ENCODE data around the gene RANBP1.
"Not testable (repeated sequence)": the region's sequence is repeated elsewhere in the genome, so short reads cannot be mapped to it uniquely, and the experiment has no call there.

Gene RANBP1

DNA sequence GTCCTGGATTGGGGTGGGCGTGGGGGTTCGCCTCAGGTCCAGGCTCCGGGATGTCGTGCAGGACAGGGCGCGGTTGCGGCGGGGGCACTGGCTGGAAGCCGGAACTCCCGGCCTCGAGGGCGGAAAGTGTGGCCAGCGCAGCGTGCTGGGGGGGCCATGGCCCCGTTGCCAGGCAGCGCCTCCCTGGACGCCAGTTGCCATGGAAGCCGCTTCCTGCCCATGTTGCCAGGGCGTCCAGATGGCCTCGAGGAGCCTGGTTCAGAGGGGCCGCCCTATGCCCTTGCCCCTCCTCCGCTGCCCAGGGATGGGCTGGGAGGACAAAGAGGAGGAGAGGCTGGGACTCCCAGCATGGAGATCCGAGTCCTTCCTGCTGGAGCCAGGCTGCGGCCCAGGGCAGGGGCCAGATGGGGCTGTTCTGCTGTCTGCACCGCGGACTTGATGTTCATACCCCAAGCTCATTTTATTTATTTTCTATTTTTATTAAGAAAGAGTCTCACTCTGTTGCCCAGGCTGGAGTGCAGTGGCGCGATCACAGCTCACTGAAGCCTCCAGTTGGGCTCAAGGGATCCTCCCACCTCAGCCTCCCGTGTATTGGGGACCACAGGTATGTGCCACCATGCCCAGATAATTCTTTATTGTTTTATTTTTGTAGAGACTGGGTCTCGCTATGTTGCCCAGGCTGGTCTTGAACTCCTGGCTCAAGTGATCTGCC, 39.6 kb downstream of the RANBP1 start:
- DNase-seq = no peak

DNA sequence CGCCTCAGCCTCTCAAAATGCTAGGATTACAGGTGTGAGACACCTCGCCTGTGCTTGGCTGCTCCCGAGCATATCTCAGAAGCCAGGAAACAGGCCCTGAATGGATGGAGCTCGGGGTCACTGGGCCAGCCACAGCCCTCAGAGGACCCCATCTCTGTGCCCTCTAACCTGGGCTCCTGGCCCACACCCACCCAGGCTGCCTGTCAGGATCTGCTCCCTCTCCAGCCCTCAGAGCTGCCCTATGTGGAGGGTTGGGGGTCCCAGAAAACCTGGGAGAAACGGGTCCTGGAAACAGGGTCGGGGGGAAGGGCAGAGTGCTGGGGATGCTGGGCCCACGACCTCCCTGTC, 40.1 kb downstream of the RANBP1 start:
- DNase-seq = no peak

DNA sequence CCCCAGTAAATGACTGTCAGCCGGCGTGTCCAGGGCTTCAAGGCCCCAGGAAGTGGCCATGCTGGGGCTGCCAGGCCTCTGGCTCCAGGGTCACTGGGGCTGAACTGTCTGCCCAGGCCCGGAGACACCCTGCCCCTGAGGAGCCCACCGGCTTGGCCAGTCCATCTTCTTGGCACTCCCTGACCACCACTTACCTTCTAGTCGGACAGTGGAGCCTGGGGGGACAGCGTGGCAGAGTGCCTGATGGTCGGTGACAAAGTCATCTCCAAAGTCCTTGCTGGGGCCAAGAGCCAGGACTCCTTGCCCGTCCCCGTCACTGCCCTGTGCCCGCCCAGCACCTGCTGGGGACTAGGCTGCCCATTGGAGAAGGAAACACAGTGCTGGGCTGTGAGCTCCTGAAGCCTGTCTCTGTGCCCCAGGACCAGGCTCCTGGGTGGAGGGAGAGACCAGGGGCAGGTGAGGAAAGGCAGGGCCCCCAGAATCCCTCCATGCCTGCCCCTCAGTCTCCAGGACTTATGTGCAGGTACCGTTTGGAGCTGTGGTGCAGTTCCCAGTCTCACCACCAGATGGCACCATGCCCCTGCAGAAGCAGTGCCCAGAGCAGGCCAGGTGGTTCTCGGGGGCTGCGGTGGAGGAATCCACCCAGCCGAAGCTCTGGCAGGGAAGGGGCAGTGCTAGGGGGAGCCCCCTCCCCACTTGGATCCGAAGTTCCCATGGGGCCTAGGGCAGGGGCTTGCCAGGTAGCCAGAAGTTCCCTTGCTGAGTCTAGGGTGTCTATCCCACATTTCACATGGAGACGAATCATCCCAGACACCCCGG, 40.9 kb downstream of the RANBP1 start:
- peak; percentile 2 for DNase-seq

- DNase-seq = no peak
These were observed 41.7 kb downstream of the RANBP1 start for GRCh38 chr22:20157430-20158183.

GRCh38 chr22:20158391-20159036, 42.6 kb downstream of the RANBP1 start:
- DNase-seq = no peak

DNA sequence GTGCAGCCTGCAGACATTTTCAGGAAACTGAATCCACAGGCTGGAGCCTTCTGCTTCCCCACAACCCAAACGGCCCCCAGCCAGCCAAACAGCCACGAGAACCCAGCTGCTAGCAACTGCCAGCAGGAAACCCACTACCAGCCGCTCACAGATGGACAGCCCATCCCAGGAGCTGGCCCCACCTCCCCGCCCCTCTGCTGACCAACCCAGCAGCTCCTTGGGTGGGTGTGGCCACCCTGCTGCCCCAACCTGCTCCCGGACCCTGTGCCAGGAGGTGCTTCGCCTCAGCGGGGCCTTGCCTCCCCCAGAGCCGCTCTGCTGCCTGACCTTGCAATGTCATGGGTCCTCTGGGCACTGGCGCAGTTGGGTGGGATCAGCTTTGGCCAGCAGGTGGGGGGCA, 43.2 kb downstream of the RANBP1 start:
- DNase-seq = no peak

GRCh38 chr22:20159531-20159930, 43.6 kb downstream of the RANBP1 start:
- not testable (repeated sequence) for DNase-seq

DNA sequence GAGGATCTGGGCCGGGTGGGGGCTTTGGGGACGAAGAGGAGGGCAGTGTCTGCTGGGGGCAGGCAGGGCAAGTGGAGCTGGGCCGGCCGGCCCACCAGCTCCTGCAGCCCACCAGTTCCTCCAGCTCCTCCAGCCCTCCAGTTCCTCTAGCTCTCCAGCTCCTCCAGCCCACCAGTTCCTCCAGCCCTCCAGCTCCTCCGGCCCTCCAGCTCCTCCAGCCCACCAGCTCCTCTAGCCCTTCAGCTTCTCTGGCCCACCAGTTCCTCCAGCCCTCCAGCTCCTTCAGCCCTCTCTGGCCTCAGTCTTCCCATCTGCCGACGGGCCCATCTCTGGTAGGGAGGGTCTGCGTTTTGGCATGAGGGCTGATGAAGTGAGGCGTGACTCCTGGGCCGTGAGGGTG, 44.1 kb downstream of the RANBP1 start:
- no peak for DNase-seq

GRCh38 chr22:20164863-20165262, 49.0 kb downstream of the RANBP1 start:
- DNase-seq = no peak

- DNase-seq = no peak
These were observed 49.5 kb downstream of the RANBP1 start for GRCh38 chr22:20165421-20165820.

DNA sequence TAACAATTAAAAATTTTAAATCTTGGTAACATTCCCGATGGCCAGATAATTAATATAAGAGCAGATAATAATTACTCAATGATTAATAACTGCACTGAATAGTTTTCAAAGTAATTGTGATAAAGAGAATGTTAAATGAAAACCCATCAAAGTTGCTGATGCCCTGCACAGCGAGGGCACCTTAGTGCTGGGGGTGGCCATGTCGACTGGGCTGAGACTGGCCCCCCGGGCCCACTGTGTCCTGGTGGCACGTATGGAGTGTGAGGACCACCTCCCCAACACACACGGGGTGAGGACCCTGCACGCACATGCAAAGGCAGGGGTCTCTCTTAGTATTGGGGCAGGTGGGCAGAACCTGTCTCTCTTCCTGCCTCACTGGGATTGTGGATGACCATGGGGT, 50.0 kb downstream of the RANBP1 start:
- DNase-seq = no peak

DNA sequence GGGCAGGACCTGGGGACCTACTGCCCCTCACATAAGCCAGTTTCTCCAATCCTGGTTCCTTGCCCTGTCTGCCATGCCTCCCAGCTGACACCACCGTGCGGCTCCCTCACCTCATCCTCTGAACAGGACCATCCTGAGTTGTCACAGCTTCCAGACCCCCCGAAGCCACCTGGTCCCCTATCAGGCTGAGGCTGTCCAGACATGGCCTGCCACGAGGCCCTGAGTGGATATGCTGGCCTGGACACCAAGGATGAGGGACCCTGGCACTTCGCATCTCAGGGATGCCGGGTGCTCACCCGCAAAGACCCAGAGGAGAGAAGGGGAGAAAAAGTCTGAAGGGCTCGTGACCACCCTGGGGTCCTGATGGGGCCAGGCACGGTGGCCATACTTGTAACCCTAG, 50.8 kb downstream of the RANBP1 start:
- DNase-seq = no peak

DNA sequence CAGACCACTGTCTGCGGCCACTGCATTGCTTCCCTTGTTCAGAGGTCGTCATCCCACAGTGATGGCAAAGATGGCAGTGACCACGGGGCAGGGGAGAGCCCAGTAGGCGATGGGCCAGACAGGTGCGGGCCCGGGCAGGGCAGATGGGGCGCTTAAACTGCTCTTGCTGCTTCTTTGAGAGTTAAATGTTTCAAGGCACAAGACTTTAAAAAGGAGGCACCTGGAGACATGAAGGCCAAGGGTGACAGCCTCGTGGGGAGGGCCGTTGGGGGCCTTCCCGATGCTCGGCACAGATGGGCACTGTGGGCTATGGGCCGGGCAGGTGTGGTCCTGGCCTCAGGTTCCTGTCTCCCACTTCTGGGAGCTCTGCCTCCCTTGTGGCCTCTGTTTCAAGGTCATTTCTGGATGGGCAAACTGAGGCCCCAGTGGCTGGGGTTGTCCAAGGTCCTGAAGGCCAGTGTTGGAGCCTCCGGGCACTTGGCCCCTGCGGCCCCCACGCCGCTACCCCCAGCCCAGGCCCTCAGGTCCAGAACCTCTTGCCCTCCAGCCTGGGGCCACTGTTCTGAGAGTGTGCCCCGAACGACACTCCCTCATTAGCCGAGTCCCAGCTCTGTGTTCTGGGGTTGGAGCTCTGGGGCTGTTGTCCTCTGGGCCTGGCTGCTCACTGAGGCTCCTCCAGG, 51.9 kb downstream of the RANBP1 start:
- no peak for DNase-seq

DNA sequence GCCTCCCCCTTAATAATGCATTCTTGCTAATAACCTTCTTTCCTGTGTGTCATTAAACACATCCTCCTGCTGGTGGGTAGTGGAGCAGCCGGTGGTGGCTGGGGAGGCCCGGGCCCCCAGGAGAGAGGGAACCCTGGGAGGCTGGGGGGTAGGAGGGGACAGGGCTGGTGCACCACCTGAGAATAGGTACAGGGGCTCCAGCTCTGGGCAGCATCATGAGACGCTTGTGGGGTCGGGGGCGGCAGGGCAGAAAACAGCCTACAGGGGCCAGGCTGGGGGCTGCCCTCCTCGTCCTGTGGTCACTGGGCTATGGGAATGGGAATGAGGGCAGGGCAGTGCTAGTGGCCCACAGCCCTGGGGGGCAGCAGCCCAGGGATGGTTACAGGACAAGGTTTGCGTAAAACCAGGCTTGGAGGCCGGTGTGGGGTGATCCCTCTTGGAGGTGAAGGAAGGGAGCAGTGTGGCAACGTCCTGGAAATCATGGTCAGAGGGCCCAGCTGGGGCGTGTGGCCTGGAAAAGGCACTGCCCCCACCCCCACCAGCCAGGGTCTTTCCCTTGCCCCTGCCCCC, 53.4 kb downstream of the RANBP1 start:
- DNase-seq = no peak

DNA sequence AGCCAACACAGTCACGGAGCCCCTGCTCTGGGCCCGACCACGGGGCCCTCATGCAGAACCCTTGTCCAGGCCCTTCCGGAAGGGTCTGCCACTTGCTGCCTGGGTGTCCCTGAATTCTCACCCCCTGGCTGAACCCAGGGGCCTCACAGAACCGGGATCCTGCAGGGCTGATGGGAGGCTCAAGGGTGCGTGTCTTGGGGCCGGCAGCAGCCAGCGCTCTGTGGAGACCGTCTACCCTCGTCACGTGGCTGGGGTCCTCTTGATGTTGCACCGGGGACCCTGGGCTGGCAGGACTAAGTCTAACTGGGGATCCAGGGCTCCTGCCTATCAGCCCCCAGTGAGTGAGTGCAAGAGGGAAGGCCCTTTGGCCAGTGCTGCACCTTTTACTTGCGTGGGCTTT, 54.3 kb downstream of the RANBP1 start:
- DNase-seq = no peak

DNA sequence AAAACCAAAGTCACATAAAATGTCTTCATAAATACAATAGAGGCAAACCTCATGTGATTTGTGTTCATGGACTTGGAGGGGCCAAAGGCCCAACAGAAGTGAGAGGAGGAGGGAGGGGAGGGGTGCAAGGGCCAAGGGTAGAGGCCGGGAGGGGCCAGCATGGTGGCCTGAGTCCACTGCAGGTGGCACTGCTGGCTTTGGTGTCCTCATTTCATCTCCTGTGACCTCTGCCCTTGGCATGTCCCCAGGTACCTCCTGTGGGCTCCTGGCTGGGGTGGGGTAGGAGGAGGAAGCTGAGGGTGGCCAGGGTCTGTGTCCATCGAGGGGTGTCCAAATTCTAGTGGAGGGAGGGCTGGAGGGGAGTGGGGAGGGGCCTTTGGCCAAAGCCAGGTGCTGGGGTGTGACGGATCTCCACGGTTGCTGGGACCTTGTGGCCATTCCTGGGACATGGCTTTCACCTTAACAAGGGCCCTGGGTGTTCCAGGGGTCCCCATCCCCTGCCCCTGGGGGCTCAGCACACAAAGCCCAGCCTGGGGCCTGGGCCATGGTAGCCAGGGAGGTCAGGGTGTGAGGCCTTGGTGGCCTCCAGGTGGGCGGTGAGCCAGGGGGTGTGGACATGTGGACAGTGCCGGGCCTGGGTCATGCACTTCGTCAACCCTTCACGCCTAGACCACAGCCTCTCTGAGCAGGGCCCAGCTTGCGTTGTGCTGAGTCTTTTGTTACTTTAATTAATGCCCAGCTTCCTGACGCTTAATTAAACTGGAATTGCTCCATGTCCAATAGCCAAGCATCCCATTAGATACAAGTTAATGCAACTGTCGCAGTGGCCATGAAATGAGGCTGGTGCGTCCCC, 55.6 kb downstream of the RANBP1 start:
- no peak for DNase-seq

- DNase-seq = no peak
These were observed 56.3 kb downstream of the RANBP1 start for GRCh38 chr22:20172141-20172613.

DNA sequence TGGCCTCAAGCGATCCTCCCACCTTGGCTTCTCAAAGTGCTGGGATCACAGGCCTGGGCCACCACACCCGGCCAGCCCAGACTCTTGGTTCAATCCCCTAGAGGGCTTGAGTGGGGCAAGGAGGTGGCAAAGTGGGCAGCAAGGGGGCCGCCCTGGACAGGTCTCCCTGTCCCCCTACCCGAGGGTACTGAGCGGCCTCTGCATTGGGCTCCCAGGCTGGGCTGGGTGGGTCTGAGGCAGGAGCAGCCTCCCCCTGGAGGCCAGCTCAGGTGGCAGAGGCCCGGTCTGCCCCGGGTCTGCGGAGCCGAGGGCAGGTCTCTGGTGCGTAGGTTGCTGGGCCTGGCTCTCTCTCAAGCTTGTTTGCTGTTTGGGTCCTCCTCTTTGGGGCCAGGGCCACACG, 57.3 kb downstream of the RANBP1 start:
- DNase-seq = no peak

GRCh38 chr22:20173772-20174171, 57.9 kb downstream of the RANBP1 start:
- no peak for DNase-seq

DNA sequence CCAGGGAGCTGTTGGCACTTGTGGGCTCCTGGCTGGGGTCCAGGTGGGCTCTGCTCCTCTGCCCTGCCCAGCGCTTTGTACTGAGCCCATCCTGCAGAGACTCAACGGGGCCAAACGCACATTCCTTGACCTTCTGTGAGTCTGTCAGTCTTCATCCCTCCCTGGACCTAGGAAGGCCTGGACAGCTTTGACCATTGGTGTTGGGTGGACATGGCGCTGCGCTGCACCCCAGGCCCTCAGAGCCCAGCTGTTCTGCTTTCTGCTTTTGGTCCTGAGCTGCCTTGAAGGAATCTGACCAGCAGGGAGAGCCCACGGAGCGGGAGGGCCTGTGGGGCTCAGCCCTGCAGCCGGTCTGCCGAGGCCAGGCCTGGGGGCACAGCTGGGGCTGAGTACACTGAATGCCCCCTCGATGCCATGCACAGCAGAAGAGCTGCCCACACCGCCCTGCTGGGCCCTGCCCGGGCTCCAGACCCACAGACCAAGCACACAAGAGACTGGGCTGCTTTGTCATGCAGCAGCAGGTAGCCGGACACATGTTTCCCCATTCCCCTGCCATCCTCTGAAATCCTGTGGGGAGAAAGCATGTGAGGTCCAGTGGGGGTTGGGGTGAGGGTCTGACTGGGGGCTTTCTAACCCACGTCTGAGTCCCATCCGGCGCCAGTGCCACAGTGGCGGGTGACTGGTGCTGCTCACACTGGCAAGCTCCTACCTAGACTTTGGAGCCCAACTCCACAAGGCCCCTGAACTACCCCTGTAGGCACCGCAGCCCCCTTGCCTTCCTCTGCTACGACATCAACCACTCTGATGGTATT, 59.1 kb downstream of the RANBP1 start:
- no peak for DNase-seq

GRCh38 chr22:20175597-20175900, 59.6 kb downstream of the RANBP1 start:
- DNase-seq = no peak
